Mesenchymal stem cell (in vitro differentiated cells and primary cell): Measurements from ENCODE around the gene GRHL1.
"Not testable (repeated sequence)": the region's sequence is repeated elsewhere in the genome, so short reads cannot be mapped to it uniquely, and the experiment has no call there.

ENCODE experiments used
- DNase-seq: peaks from one replicate; pipeline ENCODE4 v3.0.0-alpha.2; 2013
- H2AFZ ChIP-seq: one replicate; pipeline ENCODE4 v1.6.1; 2013; ENCODE audit warnings: low read depth, mild to moderate bottlenecking, control low read depth, inconsistent platforms, low read length, moderate library complexity
- H2AK5ac ChIP-seq: 2 replicates; pipeline ENCODE4 v1.6.1; 2013; ENCODE audit warnings: low read length, moderate library complexity, mild to moderate bottlenecking, inconsistent platforms; ENCODE audit not compliant: severe bottlenecking
- H2BK120ac ChIP-seq: one replicate; pipeline ENCODE4 v1.6.1; 2013; ENCODE audit warnings: low read depth, mild to moderate bottlenecking, inconsistent platforms, low read length, moderate library complexity
- H2BK12ac ChIP-seq, 2 experiments: one replicate each; pipeline ENCODE4 v1.6.1; 2013; ENCODE audit warnings: inconsistent platforms in 2 of 2, low read length in 2 of 2, mild to moderate bottlenecking in 2 of 2, moderate library complexity in 2 of 2, control low read depth in 1 of 2
- H2BK15ac ChIP-seq: one replicate; pipeline ENCODE4 v1.6.1; 2013; ENCODE audit warnings: mild to moderate bottlenecking, low read depth, inconsistent platforms; ENCODE audit not compliant: poor library complexity, severe bottlenecking
- H2BK5ac ChIP-seq: 2 replicates; pipeline ENCODE4 v1.6.1; 2013; ENCODE audit warnings: low read depth, mild to moderate bottlenecking, low read length, control low read depth, inconsistent platforms; ENCODE audit not compliant: poor library complexity, severe bottlenecking
- H3K14ac ChIP-seq, 2 experiments: one replicate each; pipeline ENCODE4 v1.6.1; 2013; ENCODE audit warnings: inconsistent platforms in 2 of 2, low read length in 2 of 2, control low read depth in 1 of 2, mild to moderate bottlenecking in 1 of 2, moderate library complexity in 1 of 2
- H3K18ac ChIP-seq, 2 experiments: one replicate each; pipeline ENCODE4 v1.6.1; 2013; ENCODE audit warnings: inconsistent platforms in 2 of 2, low read length in 2 of 2, control low read depth in 1 of 2, low read depth in 1 of 2, mild to moderate bottlenecking in 1 of 2
- H3K23ac ChIP-seq, 2 experiments: one replicate each; pipeline ENCODE4 v1.6.1; 2013; ENCODE audit warnings: inconsistent platforms in 2 of 2, low read length in 2 of 2, mild to moderate bottlenecking in 2 of 2, moderate library complexity in 2 of 2, control low read depth in 1 of 2
- H3K27ac ChIP-seq: 2 replicates; pipeline ENCODE4 v1.5.1; 2013; ENCODE audit warnings: mild to moderate bottlenecking, moderate library complexity, low read length, control low read depth, inconsistent platforms; ENCODE audit not compliant: poor library complexity, severe bottlenecking
- H3K27me3 ChIP-seq, 2 experiments: 2 replicates each; pipeline versions ENCODE4 v1.6.1 to v1.7.0; 2013; ENCODE audit warnings: low read length in 2 of 2, mild to moderate bottlenecking in 2 of 2, moderate library complexity in 2 of 2, control low read depth in 1 of 2, inconsistent platforms in 1 of 2; ENCODE audit not compliant: control insufficient read depth in 1 of 2, insufficient read depth in 1 of 2
- H3K36me3 ChIP-seq, 2 experiments: 2 replicates each; pipeline versions ENCODE4 v1.6.1 to v1.7.0; 2013; ENCODE audit warnings: low read length in 2 of 2, control low read depth in 1 of 2, inconsistent platforms in 1 of 2, low read depth in 1 of 2, mild to moderate bottlenecking in 1 of 2; ENCODE audit not compliant: insufficient read depth in 2 of 2, control insufficient read depth in 1 of 2
- H3K4ac ChIP-seq, 2 experiments: one replicate each; pipeline ENCODE4 v1.6.1; 2013; ENCODE audit warnings: inconsistent platforms in 2 of 2, low read length in 2 of 2, mild to moderate bottlenecking in 2 of 2, moderate library complexity in 2 of 2, control low read depth in 1 of 2, low read depth in 1 of 2
- H3K4me1 ChIP-seq: 2 replicates; pipeline ENCODE4 v1.6.1; 2013; ENCODE audit warnings: low read depth, low read length, control low read depth; ENCODE audit not compliant: control insufficient read depth, insufficient read depth
- H3K4me2 ChIP-seq: 2 replicates; pipeline ENCODE4 v1.6.1; 2013; ENCODE audit warnings: low read length, mild to moderate bottlenecking, inconsistent platforms; ENCODE audit not compliant: poor library complexity, severe bottlenecking
- H3K4me3 ChIP-seq, 2 experiments: 2 replicates each; pipeline versions ENCODE4 v1.5.1 to v1.7.0; 2013; ENCODE audit warnings: low read length in 2 of 2, mild to moderate bottlenecking in 2 of 2, control low read depth in 1 of 2, low read depth in 1 of 2; ENCODE audit not compliant: insufficient read depth in 1 of 2
- H3K79me1 ChIP-seq: replicated peaks from 2 replicates; pipeline ENCODE4 v1.6.1; 2013; ENCODE audit warnings: mild to moderate bottlenecking, control low read depth, low read length, inconsistent platforms; ENCODE audit not compliant: poor library complexity, severe bottlenecking
- H3K9ac ChIP-seq: 2 replicates; pipeline ENCODE4 v1.7.0; 2013; ENCODE audit warnings: mild to moderate bottlenecking, low read length, moderate library complexity
- H3K9me3 ChIP-seq: 2 replicates; pipeline ENCODE4 v1.7.0; 2013; ENCODE audit warnings: mild to moderate bottlenecking, low read length; ENCODE audit not compliant: control insufficient read depth
- H4K8ac ChIP-seq: one replicate; pipeline ENCODE4 v1.6.1; 2013; ENCODE audit warnings: inconsistent platforms, mild to moderate bottlenecking, low read length, moderate library complexity
- H4K91ac ChIP-seq: one replicate; pipeline ENCODE4 v1.6.1; 2013; ENCODE audit warnings: mild to moderate bottlenecking, low read length, inconsistent platforms
- WGBS: methylation state at CpG from one replicate; pipeline ENCODE4 v1.1.7; 2013; ENCODE audit warnings: mixed read lengths; 5-methylcytosine and 5-hydroxymethylcytosine counted together

Gene GRHL1

DNA sequence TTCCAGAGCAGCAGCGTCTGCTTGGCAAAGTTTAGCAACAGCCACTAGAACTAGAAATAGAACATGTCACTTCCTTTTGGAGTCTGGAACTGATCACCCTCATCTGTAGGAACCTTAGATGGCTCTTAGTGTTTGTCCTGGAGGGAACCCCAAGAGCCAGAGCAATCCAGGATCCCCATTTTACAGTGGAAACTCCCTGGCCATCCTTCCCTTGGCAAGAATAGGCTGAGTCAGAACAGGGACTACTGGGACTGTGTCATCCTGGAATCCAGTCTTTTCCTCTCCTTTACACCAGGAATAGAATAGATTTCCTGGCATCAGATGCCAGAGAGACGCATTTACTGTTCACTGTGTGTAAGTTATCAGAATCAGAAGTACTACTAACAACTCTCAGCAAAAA lies 33.2 kb upstream of the GRHL1 start:
- H3K36me3 ChIP-seq = peaks cover 3 to 56% of the 10 kb centered on the region in 2 experiments
- no peaks in the 10 kb centered on the region for H3K27me3 ChIP-seq
- no peak overlapping the region for H2AK5ac ChIP-seq
- H3K23ac ChIP-seq = no peak overlapping the region
- no peaks in the 10 kb centered on the region for H3K9me3 ChIP-seq
- DNase-seq = no peak
- H3K4me3 ChIP-seq = no peak overlapping the region
- no peak overlapping the region for H3K27ac ChIP-seq
- WGBS = 55% methylated on average over 2 of the region's 2 CpGs
- no peak overlapping the region for H2BK12ac ChIP-seq
- H3K4ac ChIP-seq = no peak overlapping the region
- peaks cover 7% of the 10 kb centered on the region for H3K4me1 ChIP-seq
- H3K4me2 ChIP-seq = no peak overlapping the region
- H3K79me1 ChIP-seq = peaks cover 3% of the 10 kb centered on the region
- no peak overlapping the region for H4K91ac ChIP-seq
- H2AFZ ChIP-seq = no peak overlapping the region
- no peak overlapping the region for H2BK120ac ChIP-seq
- no peak overlapping the region for H3K18ac ChIP-seq
- H3K14ac ChIP-seq = no peak overlapping the region
- H2BK15ac ChIP-seq = no peak overlapping the region
- H2BK5ac ChIP-seq = no peak overlapping the region
- peak overlapping the region; percentile 41 for H3K9ac ChIP-seq
- peak overlapping the region; percentile 7 for H4K8ac ChIP-seq

DNA sequence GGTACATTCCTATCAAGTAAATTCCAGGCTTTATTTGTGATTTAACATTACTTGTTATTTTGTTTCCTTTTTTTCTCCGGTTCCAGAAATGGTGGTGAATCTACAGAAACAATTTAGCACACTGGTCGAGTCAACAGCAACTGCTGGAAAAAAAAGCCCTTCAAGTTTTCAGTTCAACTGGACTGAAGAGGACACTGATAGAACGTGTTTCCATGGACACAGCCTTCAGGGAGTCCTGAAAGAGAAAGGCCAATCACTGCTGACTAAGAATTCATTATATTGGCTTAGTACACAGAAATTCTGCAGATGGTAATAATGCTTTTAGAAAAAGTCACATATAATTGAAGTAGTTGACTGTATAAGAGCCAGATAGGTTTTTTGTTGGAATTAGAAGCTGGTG lies 32.0 kb upstream of the GRHL1 start:
- Histone ChIP-seq H3K4me3 (no peak overlapping the region), H3K36me3 (peaks cover 3 to 54% of the 10 kb centered on the region in 2 experiments), H3K27ac (no peak overlapping the region), H2BK5ac (no peak overlapping the region), H2BK12ac (no peak overlapping the region), H2AK5ac (no peak overlapping the region), H2AFZ (no peak overlapping the region), H2BK15ac (no peak overlapping the region), H3K27me3 (no peaks in the 10 kb centered on the region), H3K79me1 (peaks cover 1% of the 10 kb centered on the region), H3K14ac (no peak overlapping the region), H4K8ac (no peak overlapping the region), H4K91ac (no peak overlapping the region), H3K4me1 (peaks cover 3% of the 10 kb centered on the region), H3K18ac (no peak overlapping the region), H3K4me2 (no peak overlapping the region), H2BK120ac (no peak overlapping the region), H3K9ac (no peak overlapping the region), H3K9me3 (no peaks in the 10 kb centered on the region), H3K4ac (no peak overlapping the region), H3K23ac (no peak overlapping the region)
- 96% methylated on average over 3 of the region's 3 CpGs for WGBS
- DNase-seq = no peak

- H2BK120ac ChIP-seq, H2AK5ac ChIP-seq, H3K27me3 ChIP-seq, H2BK5ac ChIP-seq, DNase-seq, H4K91ac ChIP-seq, H3K4me3 ChIP-seq, H3K23ac ChIP-seq, H3K14ac ChIP-seq, H3K27ac ChIP-seq, H2BK15ac ChIP-seq, H3K18ac ChIP-seq, H3K4ac ChIP-seq, H3K4me1 ChIP-seq, H3K4me2 ChIP-seq, H2BK12ac ChIP-seq, H3K79me1 ChIP-seq, H4K8ac ChIP-seq, H3K9ac ChIP-seq, H2AFZ ChIP-seq, H3K9me3 ChIP-seq: not testable (repeated sequence)
- H3K36me3 ChIP-seq = peaks cover 0 to 17% of the 10 kb centered on the region in 2 experiments
- no CpG with 5 or more reads among the region's 2 CpGs for WGBS
These were observed 24.5 kb upstream of the GRHL1 start for GRCh38 chr2:9927020-9927419.

DNA sequence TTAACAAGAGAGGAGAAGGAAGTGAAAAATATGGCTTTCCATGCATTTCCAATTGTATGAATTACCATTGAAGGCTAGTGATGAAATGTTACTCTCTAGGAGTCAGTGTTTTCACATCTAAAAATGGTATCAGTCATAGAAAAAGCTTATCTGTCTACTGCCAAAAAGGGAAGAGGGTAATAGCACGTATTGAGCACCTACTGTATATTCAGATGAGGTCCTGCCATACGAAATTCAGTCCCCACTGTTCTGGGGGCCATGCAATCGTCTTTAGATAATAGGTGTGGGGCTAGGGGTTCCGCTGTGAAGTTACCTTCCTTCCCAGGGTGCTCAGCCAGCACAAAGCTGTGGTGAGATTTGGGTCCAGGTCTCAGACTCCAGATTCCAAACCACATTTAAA lies 14.2 kb upstream of the GRHL1 start:
- H3K4me3 ChIP-seq = no peak overlapping the region
- H3K4me2 ChIP-seq = no peak overlapping the region
- H3K14ac ChIP-seq = no peak overlapping the region
- no peak overlapping the region for H3K27ac ChIP-seq
- no peak overlapping the region for H3K9ac ChIP-seq
- no peak overlapping the region for H2BK12ac ChIP-seq
- no peaks in the 10 kb centered on the region for H3K9me3 ChIP-seq
- H3K4me1 ChIP-seq = peaks cover 16% of the 10 kb centered on the region
- H3K23ac ChIP-seq = no peak overlapping the region
- no peak overlapping the region for H3K18ac ChIP-seq
- H4K91ac ChIP-seq = no peak overlapping the region
- H3K4ac ChIP-seq = no peak overlapping the region
- no peaks in the 10 kb centered on the region for H3K27me3 ChIP-seq
- H3K36me3 ChIP-seq = peaks cover 9 to 34% of the 10 kb centered on the region in 2 experiments
- no peak for DNase-seq
- no peak overlapping the region for H2BK15ac ChIP-seq
- H2BK120ac ChIP-seq = no peak overlapping the region
- no peak overlapping the region for H2BK5ac ChIP-seq
- WGBS = 99% methylated on average over 4 of the region's 4 CpGs
- H3K79me1 ChIP-seq = no peaks in the 10 kb centered on the region
- no peak overlapping the region for H2AFZ ChIP-seq
- H2AK5ac ChIP-seq = no peak overlapping the region
- no peak overlapping the region for H4K8ac ChIP-seq
